Loucy (cell line): ENCODE results near the gene VWA7.

Source experiments
- EZH2phosphoT487 ChIP-seq: fragments of 200-600 bp; IDR thresholded peaks from 2 replicates; pipeline ENCODE4 v1.6.1; 2018; ENCODE audit warnings: antibody characterized with exemption, mild to moderate bottlenecking, moderate library complexity, borderline replicate concordance
- TF ChIP-seq, protein P1 (sequence below): fragments of 200-600 bp; sonication (generic); conservative IDR thresholded peaks from 2 replicates; pipeline ENCODE4 v1.5.1; 2014; ENCODE audit warnings: mild to moderate bottlenecking, antibody characterized with exemption, low read length

DNA sequence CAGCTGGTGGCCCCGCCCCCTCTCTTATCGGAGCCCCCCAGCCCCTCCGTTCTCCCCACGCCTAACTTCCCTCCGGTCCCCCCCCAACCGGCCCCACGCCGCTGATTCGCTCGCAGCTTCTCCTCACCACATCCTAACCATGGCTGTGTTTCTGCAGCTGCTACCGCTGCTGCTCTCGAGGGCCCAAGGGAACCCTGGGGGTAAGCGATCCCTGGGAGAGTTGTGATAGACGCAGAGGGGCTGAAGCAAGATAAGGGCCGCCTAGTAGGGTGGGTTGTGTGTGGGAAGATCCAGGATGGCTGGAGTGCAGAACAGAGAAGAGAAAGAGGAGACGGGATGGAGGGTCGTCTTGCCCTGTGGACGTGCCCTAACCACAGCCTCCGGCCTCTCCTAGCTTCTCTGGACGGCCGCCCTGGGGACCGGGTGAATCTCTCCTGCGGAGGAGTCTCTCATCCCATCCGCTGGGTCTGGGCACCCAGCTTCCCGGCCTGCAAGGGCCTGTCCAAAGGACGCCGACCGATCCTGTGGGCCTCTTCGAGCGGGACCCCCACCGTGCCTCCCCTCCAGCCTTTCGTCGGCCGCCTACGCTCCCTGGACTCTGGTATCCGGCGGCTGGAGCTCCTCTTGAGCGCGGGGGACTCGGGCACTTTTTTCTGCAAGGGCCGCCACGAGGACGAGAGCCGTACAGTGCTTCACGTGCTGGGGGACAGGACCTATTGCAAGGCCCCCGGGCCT, 53.7 kb downstream of the VWA7 start, which contains the start of gene MPIG6B:
- no peak for TF ChIP-seq EZH2phosphoT487
- TF ChIP-seq, protein P1, sequence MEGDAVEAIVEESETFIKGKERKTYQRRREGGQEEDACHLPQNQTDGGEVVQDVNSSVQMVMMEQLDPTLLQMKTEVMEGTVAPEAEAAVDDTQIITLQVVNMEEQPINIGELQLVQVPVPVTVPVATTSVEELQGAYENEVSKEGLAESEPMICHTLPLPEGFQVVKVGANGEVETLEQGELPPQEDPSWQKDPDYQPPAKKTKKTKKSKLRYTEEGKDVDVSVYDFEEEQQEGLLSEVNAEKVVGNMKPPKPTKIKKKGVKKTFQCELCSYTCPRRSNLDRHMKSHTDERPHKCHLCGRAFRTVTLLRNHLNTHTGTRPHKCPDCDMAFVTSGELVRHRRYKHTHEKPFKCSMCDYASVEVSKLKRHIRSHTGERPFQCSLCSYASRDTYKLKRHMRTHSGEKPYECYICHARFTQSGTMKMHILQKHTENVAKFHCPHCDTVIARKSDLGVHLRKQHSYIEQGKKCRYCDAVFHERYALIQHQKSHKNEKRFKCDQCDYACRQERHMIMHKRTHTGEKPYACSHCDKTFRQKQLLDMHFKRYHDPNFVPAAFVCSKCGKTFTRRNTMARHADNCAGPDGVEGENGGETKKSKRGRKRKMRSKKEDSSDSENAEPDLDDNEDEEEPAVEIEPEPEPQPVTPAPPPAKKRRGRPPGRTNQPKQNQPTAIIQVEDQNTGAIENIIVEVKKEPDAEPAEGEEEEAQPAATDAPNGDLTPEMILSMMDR = no peak
